ENCODE results near the gene LRRC1. TPM values are rescaled to one million over a fixed set of nuclear protein-coding genes. Genes with fewer than 3 reads are reported as not detected.
A peak's percentile ranks its signal among the peaks of the same experiment; 100 is the strongest.

The LRRC1 gene
- total RNA-seq, 1 donor from 2014 or later = 2.6 TPM

DNA sequence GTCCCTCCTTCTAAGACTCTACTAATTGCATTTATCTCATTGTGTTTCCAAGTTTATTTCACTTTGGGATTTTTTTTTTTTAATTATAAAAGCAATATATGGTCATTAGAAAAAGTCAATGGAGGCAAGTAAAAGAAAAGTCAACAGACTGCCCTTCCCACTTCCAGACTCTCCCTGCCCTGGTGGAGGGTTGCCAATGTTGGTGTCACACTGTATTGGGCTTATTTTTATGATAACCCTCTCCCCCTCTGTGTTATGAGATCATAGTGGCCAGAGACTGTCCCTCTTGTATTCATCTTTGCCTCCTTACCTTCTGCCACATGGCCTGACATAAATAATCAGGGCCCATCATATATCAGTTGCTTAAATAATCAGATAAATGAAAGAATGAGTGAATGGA, 63.4 kb downstream of the LRRC1 start:
- Mint-ChIP-seq H3K27ac (ENCODE audit: unreplicated experiment) (peak overlapping the region; percentile 8), H3K27me3 (ENCODE audit: unreplicated experiment) (no peaks in the 10 kb centered on the region), H3K9me3 (ENCODE audit: unreplicated experiment) (no peaks in the 10 kb centered on the region), H3K4me1 (ENCODE audit: low read depth, unreplicated experiment) (no peaks in the 10 kb centered on the region), H3K4me3 (ENCODE audit: unreplicated experiment) (no peak overlapping the region), H3K36me3 (ENCODE audit: unreplicated experiment) (no peaks in the 10 kb centered on the region)
- no peak for DNase-seq
- TF ChIP-seq, protein P1, sequence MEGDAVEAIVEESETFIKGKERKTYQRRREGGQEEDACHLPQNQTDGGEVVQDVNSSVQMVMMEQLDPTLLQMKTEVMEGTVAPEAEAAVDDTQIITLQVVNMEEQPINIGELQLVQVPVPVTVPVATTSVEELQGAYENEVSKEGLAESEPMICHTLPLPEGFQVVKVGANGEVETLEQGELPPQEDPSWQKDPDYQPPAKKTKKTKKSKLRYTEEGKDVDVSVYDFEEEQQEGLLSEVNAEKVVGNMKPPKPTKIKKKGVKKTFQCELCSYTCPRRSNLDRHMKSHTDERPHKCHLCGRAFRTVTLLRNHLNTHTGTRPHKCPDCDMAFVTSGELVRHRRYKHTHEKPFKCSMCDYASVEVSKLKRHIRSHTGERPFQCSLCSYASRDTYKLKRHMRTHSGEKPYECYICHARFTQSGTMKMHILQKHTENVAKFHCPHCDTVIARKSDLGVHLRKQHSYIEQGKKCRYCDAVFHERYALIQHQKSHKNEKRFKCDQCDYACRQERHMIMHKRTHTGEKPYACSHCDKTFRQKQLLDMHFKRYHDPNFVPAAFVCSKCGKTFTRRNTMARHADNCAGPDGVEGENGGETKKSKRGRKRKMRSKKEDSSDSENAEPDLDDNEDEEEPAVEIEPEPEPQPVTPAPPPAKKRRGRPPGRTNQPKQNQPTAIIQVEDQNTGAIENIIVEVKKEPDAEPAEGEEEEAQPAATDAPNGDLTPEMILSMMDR (IDR thresholded peaks at IDR 0.05; ENCODE audit: partially characterized antibody, unreplicated experiment) = no peak

DNA sequence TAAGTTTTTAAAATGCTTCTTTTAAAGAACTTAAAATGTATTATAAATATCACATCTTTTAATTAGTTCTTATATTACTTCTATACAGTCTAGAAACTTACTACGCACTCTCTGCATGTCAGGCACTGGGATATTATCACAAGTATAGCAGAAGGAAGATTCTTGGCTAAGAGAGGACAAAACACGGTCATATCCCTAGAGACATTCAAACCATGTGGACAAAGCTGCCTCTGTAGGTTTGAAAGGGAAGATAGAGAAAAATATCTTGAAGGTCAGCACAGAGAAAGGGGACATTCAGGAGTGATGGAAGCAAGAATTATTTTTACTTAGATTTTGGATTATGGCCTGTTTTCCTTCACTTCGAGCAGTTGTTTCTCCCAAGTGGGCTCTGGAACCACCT, 64.1 kb downstream of the LRRC1 start:
- DNase-seq = no peak
- Mint-ChIP-seq H3K4me1 (ENCODE audit: low read depth, unreplicated experiment) (no peaks in the 10 kb centered on the region), H3K36me3 (ENCODE audit: unreplicated experiment) (no peaks in the 10 kb centered on the region), H3K27ac (ENCODE audit: unreplicated experiment) (no peak overlapping the region), H3K27me3 (ENCODE audit: unreplicated experiment) (no peaks in the 10 kb centered on the region), H3K9me3 (ENCODE audit: unreplicated experiment) (no peaks in the 10 kb centered on the region), H3K4me3 (ENCODE audit: unreplicated experiment) (no peak overlapping the region)
- TF ChIP-seq, protein P1 (IDR thresholded peaks at IDR 0.05; ENCODE audit: partially characterized antibody, unreplicated experiment) = no peak

DNA sequence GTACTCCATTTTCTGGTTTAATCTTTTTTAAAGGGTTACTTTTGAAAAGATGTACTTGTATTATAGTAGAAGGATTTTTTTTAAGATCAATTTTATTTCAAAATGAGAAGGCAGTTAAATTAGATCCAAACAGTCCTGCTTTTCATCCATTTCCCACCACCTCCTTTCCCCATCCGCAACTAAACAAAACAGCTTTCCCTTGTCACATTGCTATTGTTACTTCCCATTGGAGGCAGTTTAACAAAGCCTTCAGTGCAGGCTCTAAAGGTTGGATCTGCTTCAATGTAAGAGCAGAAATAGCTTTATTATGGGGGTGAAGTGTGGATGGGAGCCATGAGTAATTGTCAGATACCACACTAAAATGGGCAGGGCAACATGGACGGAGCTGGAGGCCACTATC, 65.7 kb downstream of the LRRC1 start:
- Mint-ChIP-seq H3K36me3 (ENCODE audit: unreplicated experiment) (no peaks in the 10 kb centered on the region), H3K9me3 (ENCODE audit: unreplicated experiment) (no peaks in the 10 kb centered on the region)

DNA sequence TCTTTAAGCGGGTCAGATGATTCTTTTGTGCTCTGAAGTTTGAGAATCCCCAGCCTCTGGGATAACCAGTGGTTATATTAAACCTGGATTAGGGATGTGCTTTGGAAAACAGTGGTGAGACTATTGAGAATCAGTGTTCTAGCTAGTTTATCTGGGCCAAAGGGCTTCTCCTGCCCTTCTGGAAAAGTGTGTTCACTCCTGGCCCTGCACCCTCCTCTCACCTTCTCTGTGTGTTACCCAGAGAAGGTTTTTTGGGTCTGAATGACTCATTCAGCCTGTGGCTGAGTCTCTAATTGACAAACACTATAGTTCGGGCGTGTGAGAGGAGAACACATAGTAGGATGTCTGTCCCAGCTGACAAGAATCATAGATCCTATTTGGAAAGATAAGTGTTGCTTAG, 66.7 kb downstream of the LRRC1 start:
- H3K27ac Mint-ChIP-seq (ENCODE audit: unreplicated experiment) = no peak overlapping the region
- TF ChIP-seq, protein P1 (IDR thresholded peaks at IDR 0.05; ENCODE audit: partially characterized antibody, unreplicated experiment) = no peak
- DNase-seq = no peak
- no peaks in the 10 kb centered on the region for H3K9me3 Mint-ChIP-seq (ENCODE audit: unreplicated experiment)
- H3K4me1 Mint-ChIP-seq (ENCODE audit: low read depth, unreplicated experiment) = peaks cover 4% of the 10 kb centered on the region
- no peaks in the 10 kb centered on the region for H3K36me3 Mint-ChIP-seq (ENCODE audit: unreplicated experiment)
- no peak overlapping the region for H3K4me3 Mint-ChIP-seq (ENCODE audit: unreplicated experiment)
- H3K27me3 Mint-ChIP-seq (ENCODE audit: unreplicated experiment) = no peaks in the 10 kb centered on the region

More for the DNA sequence above, 65.7 kb downstream of the LRRC1 start:
- DNase-seq = no peak
- Mint-ChIP-seq H3K27ac (ENCODE audit: unreplicated experiment) (no peak overlapping the region), H3K27me3 (ENCODE audit: unreplicated experiment) (no peaks in the 10 kb centered on the region), H3K4me1 (ENCODE audit: low read depth, unreplicated experiment) (peaks cover 4% of the 10 kb centered on the region), H3K4me3 (ENCODE audit: unreplicated experiment) (no peak overlapping the region)
- TF ChIP-seq, protein P1 (IDR thresholded peaks at IDR 0.05; ENCODE audit: partially characterized antibody, unreplicated experiment) = no peak

DNA sequence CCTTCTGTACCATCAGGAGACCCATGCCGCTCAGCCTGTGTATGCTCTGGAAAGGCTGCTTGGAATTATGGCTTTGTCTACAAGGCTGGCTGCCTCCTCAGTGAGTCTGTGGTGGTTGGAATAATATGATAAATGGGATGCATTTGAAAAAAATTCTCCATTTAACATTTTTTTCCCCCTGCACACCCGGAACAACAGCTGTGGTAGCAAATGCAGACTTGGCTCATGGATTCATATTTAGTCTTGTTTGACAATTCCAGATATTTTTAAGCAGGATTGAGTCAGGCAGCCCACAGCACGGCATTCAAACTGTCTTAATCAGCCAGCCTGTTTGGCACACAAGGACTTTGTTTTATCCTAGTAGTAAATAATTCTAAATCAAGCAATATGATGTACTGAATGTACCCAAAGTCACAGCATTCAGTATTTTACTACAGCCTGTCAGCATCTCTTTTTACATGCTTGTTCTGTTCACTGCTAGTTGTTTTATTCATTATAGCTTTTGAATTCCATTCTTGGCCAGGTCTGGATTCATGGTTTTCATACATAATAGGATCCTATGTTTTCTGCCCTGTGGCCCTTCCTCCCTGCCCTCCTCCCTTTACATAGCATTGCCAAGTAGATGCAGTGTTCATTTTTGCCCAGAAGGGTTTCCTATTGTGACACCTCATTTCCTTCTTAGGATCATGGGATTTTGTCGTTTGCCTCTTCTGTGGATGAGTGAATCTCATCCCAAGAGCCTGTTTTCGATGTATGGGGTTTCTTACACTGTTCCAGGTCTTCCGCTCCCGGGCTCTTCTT, 68.1 kb downstream of the LRRC1 start:
- no peak for DNase-seq
- Mint-ChIP-seq H3K36me3 (ENCODE audit: unreplicated experiment) (no peaks in the 10 kb centered on the region), H3K27ac (ENCODE audit: unreplicated experiment) (no peak overlapping the region), H3K4me1 (ENCODE audit: low read depth, unreplicated experiment) (peaks cover 4% of the 10 kb centered on the region), H3K4me3 (ENCODE audit: unreplicated experiment) (no peak overlapping the region), H3K9me3 (ENCODE audit: unreplicated experiment) (no peaks in the 10 kb centered on the region), H3K27me3 (ENCODE audit: unreplicated experiment) (no peaks in the 10 kb centered on the region)
- TF ChIP-seq, protein P1 (IDR thresholded peaks at IDR 0.05; ENCODE audit: partially characterized antibody, unreplicated experiment) = no peak

All from glutamatergic neuron (in vitro differentiated cells).